Stomach (tissue), 9 donors: ENCODE measurements around the gene CERS4. TPM values are rescaled to one million over a fixed set of nuclear protein-coding genes. Genes with fewer than 3 reads are reported as not detected.
"Not testable (repeated sequence)": the region's sequence is repeated elsewhere in the genome, so short reads cannot be mapped to it uniquely, and the experiment has no call there.

Experiments used
- DNase-seq, 2 donors: peaks; one replicate each; pipeline versions ENCODE4 v3.0.0 to v3.0.0-alpha.2; 2013 to 2019
- H3K27ac ChIP-seq, 5 donors: fragments of 200-600 bp in 4 of 5; sonication (generic) in 4 of 5; one replicate each; pipeline ENCODE4 v1.5.1; 2013 to 2019; ENCODE audit warnings: mild to moderate bottlenecking in 1 of 5, moderate library complexity in 1 of 5
- H3K27me3 ChIP-seq, 3 donors: fragments of 200-600 bp; sonication (generic); one replicate each; pipeline ENCODE4 v1.5.1; 2017 to 2019; ENCODE audit warnings: mixed run types in 1 of 3
- H3K36me3 ChIP-seq, 4 donors: fragments of 200-600 bp; sonication (generic); 1 replicate in 3 of 4; 2 replicates in 1 of 4; pipeline ENCODE4 v1.5.1; 2016 to 2019
- H3K4me1 ChIP-seq, 4 donors: fragments of 200-600 bp; sonication (generic); one replicate each; pipeline ENCODE4 v1.5.1; 2016 to 2019
- H3K4me3 ChIP-seq, 4 donors: fragments of 200-600 bp; sonication (generic) in 3 of 4; one replicate each; pipeline ENCODE4 v1.5.1; 2016 to 2019; ENCODE audit warnings: mild to moderate bottlenecking in 1 of 4
- H3K9me3 ChIP-seq, 4 donors: fragments of 200-600 bp; sonication (generic); one replicate each; pipeline ENCODE4 v1.5.1; 2016 to 2019
- CTCF ChIP-seq, 7 experiments: fragments of 450-650 bp in 4 of 7; fragments of 200-600 bp in 3 of 7; sonication (generic) in 3 of 7; IDR thresholded peaks; one replicate each; pipeline ENCODE4 v1.5.1; 2016 to 2019; ENCODE audit warnings: antibody characterized with exemption in 7 of 7, control low read depth in 2 of 7, mild to moderate bottlenecking in 1 of 7
- EP300 ChIP-seq: sonication (generic); formaldehyde crosslinking; IDR thresholded peaks from one replicate; pipeline ENCODE4 v1.6.1; 2017; ENCODE audit warnings: antibody characterized with exemption
- POLR2A ChIP-seq, 4 donors: fragments of 450-650 bp; IDR thresholded peaks; one replicate each; pipeline ENCODE4 v1.6.1; 2016; ENCODE audit warnings: antibody characterized with exemption in 4 of 4, control low read depth in 2 of 4, mild to moderate bottlenecking in 1 of 4, moderate library complexity in 1 of 4
- POLR2AphosphoS5 ChIP-seq, 3 donors: sonication (generic); formaldehyde crosslinking; IDR thresholded peaks; one replicate each; pipeline ENCODE4 v1.6.1; 2016; ENCODE audit warnings: antibody characterized with exemption in 3 of 3
- WGBS, 5 donors: extraction: QIAGEN DNeasy Blood & Tissue Kit in 3 of 5; methylation state at CpG; one replicate each; pipeline versions ENCODE4 v1.1.5 to v1.1.7; 2013 to 2018; 5-methylcytosine and 5-hydroxymethylcytosine counted together
- intact Hi-C: fragments of 100-400 bp; cut with DNase I; formaldehyde crosslinking; loops from one replicate; pipeline ENCODE4 v1.15.1; 2023; ENCODE audit warnings: low total_unique reads
- polyA plus RNA-seq, 3 donors: library from polyadenylated mRNA; stranded (reverse); fragments of 200-250 nt; gene quantifications; one replicate each; pipeline ENCODE4 v1.2.3, GENCODE V29; 2013
- total RNA-seq, 5 donors: library from RNA; depleted of rRNA; stranded (reverse); fragments of >200 nt; gene quantifications; one replicate each; pipeline versions ENCODE4 v1.1.0 to v1.2.3, GENCODE V29; 2014 to 2016
- donor health status: healthy with polysubstance abuse.
- donor health status: Bipolar disorder and iron deficiency.
- donor health status: healthy.

CERS4 gene
- total and polyA plus RNA-seq, 8 donors = 1.7 to 124 (median 34.7) TPM

DNA sequence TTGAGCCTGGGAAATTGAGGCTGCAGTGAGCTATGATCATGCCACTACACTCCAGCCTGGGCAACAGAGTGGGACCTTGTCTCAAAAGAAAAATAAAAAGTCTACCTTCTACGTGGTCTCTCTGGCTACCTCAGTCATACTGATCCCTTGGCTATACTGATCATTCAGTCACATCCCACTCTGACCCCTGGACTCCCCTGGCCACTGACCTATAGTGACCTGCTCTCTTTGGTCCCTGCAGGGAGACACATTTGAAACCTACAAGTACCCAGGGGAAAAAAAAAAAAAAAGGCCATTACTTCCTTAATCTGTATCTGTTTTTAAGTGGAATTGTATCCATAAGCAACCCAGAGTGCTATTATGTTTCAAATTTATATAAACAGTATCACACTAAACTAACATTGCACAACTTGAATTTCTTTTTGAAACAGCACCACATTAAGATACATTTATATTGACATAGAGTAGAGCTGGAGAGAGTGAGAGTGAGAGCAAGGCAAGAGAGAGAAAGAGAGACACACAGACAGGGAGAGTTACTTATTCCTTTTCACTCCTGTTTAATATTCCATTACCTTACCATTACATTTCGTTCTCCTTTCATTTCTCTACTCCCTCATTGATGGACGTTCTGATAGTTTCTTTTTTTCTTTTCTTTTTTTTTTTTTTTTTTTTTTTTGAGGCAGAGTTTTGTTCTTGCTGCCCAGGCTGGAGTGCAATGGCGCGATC lies 23.7 kb upstream of the CERS4 start:
- Histone ChIP-seq H3K27me3 (no peaks in the 10 kb centered on the region), H3K4me1 (peaks cover 0 to 7% (median 0%) of the 10 kb centered on the region in 4 donors), H3K9me3 (no peaks in the 10 kb centered on the region), H3K4me3 (no peak overlapping the region), H3K36me3 (no peaks in the 10 kb centered on the region), H3K27ac (no peak overlapping the region)
- TF ChIP-seq CTCF (IDR thresholded peaks at IDR 0.05) = no peak
- TF ChIP-seq EP300 = no peak
- TF ChIP-seq POLR2AphosphoS5 (IDR thresholded peaks at IDR 0.05) = no peak
- DNase-seq = no peak
- WGBS, 5 donors = 85 to 93% (median 88%) methylated on average over 5 of the region's 5 CpGs
- intact Hi-C loops = no loop called here

- Histone ChIP-seq H3K4me1 (peaks cover 0 to 20% (median 8%) of the 10 kb centered on the region in 4 donors), H3K27ac (no peak overlapping the region), H3K27me3 (no peaks in the 10 kb centered on the region), H3K9me3 (no peaks in the 10 kb centered on the region), H3K4me3 (no peak overlapping the region), H3K36me3 (no peaks in the 10 kb centered on the region)
- DNase-seq = no peak
- WGBS, 5 donors = 64 to 75% (median 72%) methylated on average over 7 of the region's 7 CpGs
- intact Hi-C loops = no loop called here
- TF ChIP-seq POLR2AphosphoS5 (IDR thresholded peaks at IDR 0.05) = no peak
- TF ChIP-seq CTCF (IDR thresholded peaks at IDR 0.05) = no peak
- TF ChIP-seq EP300 = no peak
- no peak for TF ChIP-seq POLR2A (IDR thresholded peaks at IDR 0.05)
Observed at GRCh38 chr19:8192221-8192820, 16.8 kb upstream of the CERS4 start.

- peaks cover 0 to 20% (median 8%) of the 10 kb centered on the region in 4 donors for H3K4me1 ChIP-seq
- H3K36me3 ChIP-seq = no peaks in the 10 kb centered on the region
- H3K4me3 ChIP-seq = no peak overlapping the region
- TF ChIP-seq POLR2AphosphoS5 (IDR thresholded peaks at IDR 0.05) = no peak
- TF ChIP-seq POLR2A (IDR thresholded peaks at IDR 0.05) = no peak
- no peak for TF ChIP-seq CTCF (IDR thresholded peaks at IDR 0.05)
- TF ChIP-seq EP300 = no peak
- peak; percentile 35 to 38 for DNase-seq
- H3K27ac ChIP-seq = peak overlapping the region in 3 of 5 donors; percentile 42 to 54 (median 48)
- H3K27me3 ChIP-seq = no peaks in the 10 kb centered on the region
- WGBS, 5 donors = 49 to 70% (median 66%) methylated on average over 11 of the region's 11 CpGs
- H3K9me3 ChIP-seq = no peaks in the 10 kb centered on the region
- intact Hi-C loops = no loop called here
Observed at GRCh38 chr19:8194528-8195267, 14.5 kb upstream of the CERS4 start.

DNA sequence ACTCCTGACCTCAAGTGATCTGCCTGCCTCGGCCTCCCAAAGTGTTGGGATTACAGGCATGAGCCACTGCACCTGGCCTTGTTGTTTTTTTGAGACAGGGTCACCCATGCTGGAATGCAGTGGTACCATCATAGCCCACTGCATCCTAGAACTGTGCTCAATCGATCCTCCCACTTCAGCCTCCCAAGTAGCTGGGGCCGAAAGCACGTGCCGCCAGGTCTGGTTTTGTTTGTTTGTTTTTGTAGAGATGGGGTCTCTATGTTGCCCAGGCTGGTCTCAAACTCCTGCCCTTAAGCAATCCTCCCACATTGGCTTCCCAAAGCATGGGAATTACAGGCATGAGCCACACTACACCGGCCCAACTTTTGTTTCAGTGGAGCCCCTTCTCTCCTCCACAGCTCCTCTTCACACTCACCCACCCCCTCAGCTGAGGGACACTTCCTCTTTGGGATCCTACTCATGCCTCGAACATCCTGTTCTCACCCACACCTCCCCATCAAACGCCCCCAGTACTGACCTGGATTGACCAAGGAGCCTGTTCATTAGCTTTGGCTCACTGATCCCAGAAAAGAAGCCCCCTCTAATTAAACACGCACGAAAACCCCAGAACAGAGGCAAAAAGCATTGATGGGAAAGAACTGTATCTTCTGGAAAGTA lies 12.8 kb upstream of the CERS4 start:
- no peaks in the 10 kb centered on the region for H3K9me3 ChIP-seq
- peaks cover 0 to 20% (median 8%) of the 10 kb centered on the region in 4 donors for H3K4me1 ChIP-seq
- H3K36me3 ChIP-seq = no peaks in the 10 kb centered on the region
- H3K4me3 ChIP-seq = no peak overlapping the region
- TF ChIP-seq POLR2A (IDR thresholded peaks at IDR 0.05) = no peak
- intact Hi-C loops = no loop called here
- 55 to 65% (median 58%) methylated on average over 10 of the region's 10 CpGs for WGBS, 5 donors
- H3K27ac ChIP-seq = no peak overlapping the region
- no peak for DNase-seq
- no peaks in the 10 kb centered on the region for H3K27me3 ChIP-seq

DNA sequence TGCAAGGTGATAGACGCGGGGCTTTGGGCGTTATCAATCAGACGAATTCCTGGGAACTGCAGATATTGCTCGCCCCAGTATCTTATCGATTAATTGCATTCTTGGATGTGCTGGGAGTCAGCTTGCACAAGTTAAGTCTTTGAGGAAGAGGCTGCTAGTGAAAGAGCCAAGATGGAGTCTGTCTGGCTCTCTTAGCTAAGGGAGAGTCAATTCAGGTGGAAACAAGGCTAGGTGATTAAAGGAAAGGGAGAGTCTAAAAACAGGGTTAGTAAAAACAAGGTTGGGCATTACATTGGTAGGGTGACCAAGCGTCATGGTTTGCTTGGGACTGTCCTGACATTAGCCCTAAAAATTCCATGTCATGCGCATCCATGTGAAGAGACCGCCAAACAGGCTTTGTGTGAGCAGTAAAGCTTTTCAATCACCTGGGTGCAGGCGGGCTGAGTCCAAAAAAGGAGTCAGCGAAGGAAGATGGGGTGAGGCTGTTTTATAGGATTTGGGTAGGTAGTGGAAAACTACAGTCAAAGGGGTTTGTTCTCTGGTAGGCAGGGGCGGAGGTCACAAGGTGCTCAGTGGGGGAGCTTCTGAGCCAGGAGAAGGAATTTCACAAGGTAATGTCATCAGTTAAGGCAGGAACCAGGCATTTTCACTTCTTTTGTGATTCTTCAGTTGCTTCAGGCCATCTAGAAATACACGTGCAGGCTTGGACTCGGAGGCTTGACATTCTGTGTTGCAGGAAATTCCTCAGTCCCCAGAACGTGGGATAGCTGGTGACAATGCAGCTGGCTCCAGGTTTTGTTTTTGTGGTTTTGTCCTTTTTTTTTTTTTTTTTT lies 5.7 kb upstream of the CERS4 start:
- Histone ChIP-seq H3K27me3 (peaks cover 0 to 13% (median 0%) of the 10 kb centered on the region in 3 donors), H3K4me1 (peaks cover 4 to 20% (median 14%) of the 10 kb centered on the region in 4 donors)
- H3K4me3 ChIP-seq, DNase-seq, intact Hi-C loops, H3K36me3 ChIP-seq, H3K9me3 ChIP-seq, H3K27ac ChIP-seq: not testable (repeated sequence)
- WGBS, 5 donors = 55 to 68% (median 61%) methylated on average over 15 of the region's 15 CpGs
